CD14-positive monocyte (primary cell): ENCODE data around the gene ATXN3L. TPM values are rescaled to one million over a fixed set of nuclear protein-coding genes. Genes with fewer than 3 reads are reported as not detected.

Experiments used
- DNase-seq, 3 donors: peaks; one replicate each; pipeline ENCODE4 v3.0.0-alpha.2; 2011 to 2022
- H2AFZ ChIP-seq: 2 replicates; pipeline ENCODE4 v1.6.0; 2012; ENCODE audit warnings: mild to moderate bottlenecking, low read depth, low read length, inconsistent platforms; ENCODE audit not compliant: insufficient read depth, poor library complexity, severe bottlenecking
- H3K27ac ChIP-seq, 2 donors: 1 replicate in 1 of 2; 2 replicates in 1 of 2; pipeline ENCODE4 v1.5.1; 2012 to 2013; ENCODE audit warnings: low read length in 2 of 2, control low read depth in 1 of 2, inconsistent platforms in 1 of 2, low read depth in 1 of 2, mild to moderate bottlenecking in 1 of 2
- H3K27me3 ChIP-seq, 2 donors: one replicate each; pipeline versions ENCODE4 v1.6.0 to v1.6.1; 2011 to 2013; ENCODE audit warnings: low read length in 2 of 2; ENCODE audit not compliant: control insufficient read depth in 2 of 2, insufficient read depth in 2 of 2
- H3K36me3 ChIP-seq, 2 donors: replicated peaks in 1 of 2; 1 replicate in 1 of 2; 2 replicates in 1 of 2; pipeline versions ENCODE4 v1.5.1 to v1.6.1; 2012 to 2013; ENCODE audit warnings: low read length in 2 of 2, control low read depth in 1 of 2, inconsistent platforms in 1 of 2, mild to moderate bottlenecking in 1 of 2; ENCODE audit not compliant: insufficient read depth in 2 of 2, control insufficient read depth in 1 of 2
- H3K4me1 ChIP-seq, 2 donors: 1 replicate in 1 of 2; 2 replicates in 1 of 2; pipeline versions ENCODE4 v1.5.1 to v1.6.1; 2012 to 2013; ENCODE audit warnings: low read length in 2 of 2, control low read depth in 1 of 2, inconsistent platforms in 1 of 2, mild to moderate bottlenecking in 1 of 2, moderate library complexity in 1 of 2; ENCODE audit not compliant: insufficient read depth in 2 of 2, control insufficient read depth in 1 of 2
- H3K4me2 ChIP-seq: replicated peaks from 2 replicates; pipeline ENCODE3; 2012; ENCODE audit warnings: low read length, moderate library complexity, mild to moderate bottlenecking; ENCODE audit not compliant: poor library complexity, severe bottlenecking; ENCODE audit errors: extremely low read depth
- H3K4me3 ChIP-seq, 3 experiments: fragments of 200-600 bp in 1 of 3; sonication (generic) in 1 of 3; replicated peaks in 1 of 3; 1 replicate in 2 of 3; 2 replicates in 1 of 3; pipeline ENCODE4 v1.5.1; 2011 to 2013; ENCODE audit warnings: low read length in 3 of 3, mild to moderate bottlenecking in 3 of 3, control low read depth in 2 of 3, low read depth in 2 of 3, inconsistent platforms in 1 of 3, moderate library complexity in 1 of 3
- H3K79me2 ChIP-seq: 2 replicates; pipeline ENCODE4 v1.6.0; 2012; ENCODE audit warnings: mild to moderate bottlenecking, control low read depth, inconsistent platforms, low read length, moderate library complexity; ENCODE audit not compliant: insufficient read depth
- H3K9ac ChIP-seq: 2 replicates; pipeline ENCODE4 v1.6.0; 2017; ENCODE audit warnings: low read length, mild to moderate bottlenecking; ENCODE audit not compliant: insufficient read depth, poor library complexity, severe bottlenecking
- H3K9me3 ChIP-seq, 2 donors: replicated peaks in 1 of 2; 1 replicate in 1 of 2; 2 replicates in 1 of 2; pipeline versions ENCODE4 v1.5.1 to v1.6.1; 2012 to 2013; ENCODE audit warnings: low read length in 2 of 2, control low read depth in 1 of 2; ENCODE audit not compliant: control insufficient read depth in 1 of 2, insufficient read depth in 1 of 2
- H4K20me1 ChIP-seq: 2 replicates; pipeline ENCODE4 v1.6.0; 2012; ENCODE audit warnings: mild to moderate bottlenecking, low read length, control low read depth, moderate library complexity; ENCODE audit not compliant: insufficient read depth
- H3K27ac Mint-ChIP-seq, 7 donors: one replicate each; pipeline ENCODE4 v1.8.0; 2020; ENCODE audit warnings: mild to moderate bottlenecking in 7 of 7, mixed read lengths in 7 of 7, moderate library complexity in 6 of 7, inconsistent platforms in 2 of 7
- H3K27me3 Mint-ChIP-seq, 3 donors: one replicate each; pipeline ENCODE4 v1.8.0; 2021 to 2022; ENCODE audit warnings: low read depth in 3 of 3, mild to moderate bottlenecking in 3 of 3, mixed read lengths in 3 of 3, moderate library complexity in 3 of 3, inconsistent platforms in 1 of 3
- H3K36me3 Mint-ChIP-seq, 2 donors: one replicate each; pipeline ENCODE4 v1.8.0; 2020; ENCODE audit warnings: mixed read lengths in 2 of 2, inconsistent platforms in 1 of 2, mild to moderate bottlenecking in 1 of 2
- H3K4me1 Mint-ChIP-seq: one replicate; pipeline ENCODE4 v1.8.0; 2020; ENCODE audit warnings: mild to moderate bottlenecking, mixed read lengths
- H3K4me3 Mint-ChIP-seq, 2 donors: one replicate each; pipeline ENCODE4 v1.8.0; 2020; ENCODE audit warnings: mild to moderate bottlenecking in 2 of 2, mixed read lengths in 2 of 2, moderate library complexity in 1 of 2
- H3K9me3 Mint-ChIP-seq, 7 donors: one replicate each; pipeline ENCODE4 v1.8.0; 2020 to 2022; ENCODE audit warnings: mixed read lengths in 7 of 7, mild to moderate bottlenecking in 6 of 7, moderate library complexity in 6 of 7, inconsistent platforms in 2 of 7
- CTCF ChIP-seq: fragments of 200-600 bp; IDR thresholded peaks from one replicate; pipeline ENCODE4 v1.8.0; 2022; ENCODE audit warnings: antibody characterized with exemption, mild to moderate bottlenecking
- WGBS: methylation state at CpG from one replicate; pipeline ENCODE4 v1.1.5; 2013; ENCODE audit warnings: missing lambda C conversion rate; ENCODE audit not compliant: insufficient coverage; 5-methylcytosine and 5-hydroxymethylcytosine counted together
- intact Hi-C, 2 donors: fragments of 100-400 bp; cut with micrococcal nuclease; formaldehyde crosslinking; loops; one replicate each; pipeline versions ENCODE4 v1.15.0 to v1.15.1; 2023
- polyA plus RNA-seq, 3 donors: library from polyadenylated mRNA; depleted of rRNA in 1 of 3; unstranded in 2 of 3; stranded (reverse) in 1 of 3; fragments of 300-500 nt in 2 of 3; fragments of >200 nt in 1 of 3; fragmentation: Illumina TruSeq in 2 of 3; gene quantifications; 1 replicate in 2 of 3; 2 replicates in 1 of 3; pipeline ENCODE4 v1.2.3, GENCODE V29; 2012 to 2021

ATXN3L gene
- polyA plus RNA-seq, 3 donors = not detected

- Histone ChIP-seq H3K27ac (no peak overlapping the region), H3K9me3 (peaks cover 10 to 15% of the 10 kb centered on the region in 2 donors), H3K27me3 (peaks cover 0 to 13% of the 10 kb centered on the region in 2 donors), H3K4me1 (no peaks in the 10 kb centered on the region), H3K4me2 (no peak overlapping the region), H2AFZ (no peak overlapping the region), H4K20me1 (no peaks in the 10 kb centered on the region), H3K4me3 (no peak overlapping the region), H3K79me2 (no peaks in the 10 kb centered on the region), H3K36me3 (no peaks in the 10 kb centered on the region), H3K9ac (no peak overlapping the region)
- Mint-ChIP-seq H3K9me3 (peaks cover 2 to 16% (median 9%) of the 10 kb centered on the region in 7 donors), H3K27ac (no peak overlapping the region), H3K4me1 (peaks cover 6% of the 10 kb centered on the region), H3K27me3 (peaks cover 0 to 22% (median 0%) of the 10 kb centered on the region in 3 donors), H3K4me3 (no peak overlapping the region), H3K36me3 (no peaks in the 10 kb centered on the region)
- no peak for TF ChIP-seq CTCF
- DNase-seq = no peak
- intact Hi-C loops = no loop called here
- WGBS = 100% methylated on average over 1 of the region's 1 CpG
These were observed 35.3 kb downstream of the ATXN3L start for GRCh38 chrX:13284570-13284969.

GRCh38 chrX:13283950-13284546 is 35.8 kb downstream of the ATXN3L start:
- H3K27ac Mint-ChIP-seq = no peak overlapping the region
- H3K27me3 Mint-ChIP-seq = peaks cover 0 to 20% (median 0%) of the 10 kb centered on the region in 3 donors
- Histone ChIP-seq H3K27ac (no peak overlapping the region), H4K20me1 (no peaks in the 10 kb centered on the region), H3K79me2 (no peaks in the 10 kb centered on the region), H2AFZ (no peak overlapping the region), H3K4me2 (no peak overlapping the region), H3K36me3 (no peaks in the 10 kb centered on the region), H3K9ac (no peak overlapping the region), H3K4me1 (no peaks in the 10 kb centered on the region), H3K27me3 (peaks cover 0 to 13% of the 10 kb centered on the region in 2 donors), H3K4me3 (no peak overlapping the region), H3K9me3 (peaks cover 10 to 15% of the 10 kb centered on the region in 2 donors)
- DNase-seq = no peak
- H3K9me3 Mint-ChIP-seq = peaks cover 2 to 16% (median 9%) of the 10 kb centered on the region in 7 donors
- no peaks in the 10 kb centered on the region for H3K36me3 Mint-ChIP-seq
- TF ChIP-seq CTCF = no peak
- H3K4me3 Mint-ChIP-seq = no peak overlapping the region
- WGBS = no CpG with 5 or more reads among the region's 1 CpG
- intact Hi-C loops = no loop called here
- H3K4me1 Mint-ChIP-seq = peaks cover 6% of the 10 kb centered on the region
